GM12875 (cell line): ENCODE data around the gene TMEM242.

Experiments used
- H3K4me3 ChIP-seq: one replicate; pipeline ENCODE4 v1.5.1; 2011; ENCODE audit warnings: low read depth, low read length, control low read depth
- CTCF ChIP-seq: IDR thresholded peaks from 2 replicates; pipeline ENCODE4 v1.5.1; 2011; ENCODE audit warnings: low read depth, mild to moderate bottlenecking, control low read depth, inconsistent platforms, low read length, moderate library complexity, borderline replicate concordance; ENCODE audit not compliant: insufficient read depth

Gene TMEM242

GRCh38 chr6:157289764-157290163 is 33.6 kb downstream of the TMEM242 start:
- H3K4me3 ChIP-seq = no peak overlapping the region

GRCh38 chr6:157288575-157288974 is 34.7 kb downstream of the TMEM242 start:
- no peak overlapping the region for H3K4me3 ChIP-seq
- no peak for TF ChIP-seq CTCF

More at GRCh38 chr6:157289764-157290163, 33.6 kb downstream of the TMEM242 start:
- no peak for TF ChIP-seq CTCF

GRCh38 chr6:157287923-157288322 is 35.4 kb downstream of the TMEM242 start:
- TF ChIP-seq CTCF = no peak
- H3K4me3 ChIP-seq = no peak overlapping the region

- no peak overlapping the region for H3K4me3 ChIP-seq
- no peak for TF ChIP-seq CTCF
Measured at GRCh38 chr6:157287247-157287850, 36.0 kb downstream of the TMEM242 start.

- TF ChIP-seq CTCF = no peak
- no peak overlapping the region for H3K4me3 ChIP-seq
Measured at GRCh38 chr6:157285422-157285779, 37.9 kb downstream of the TMEM242 start.

- no peak for TF ChIP-seq CTCF
- no peak overlapping the region for H3K4me3 ChIP-seq
Measured at GRCh38 chr6:157284738-157285421, 38.4 kb downstream of the TMEM242 start.
